T-cell (primary cell): ENCODE data around the gene EXOC4. TPM values are rescaled to one million over a fixed set of nuclear protein-coding genes. Genes with fewer than 3 reads are reported as not detected.

Experiments
- ATAC-seq, 4 experiments: fragments of 200-7000 bp in 3 of 4; fragments of 150-1000 bp in 1 of 4; cut with Tn5 transposase; replicated peaks in 1 of 4; 1 replicate in 3 of 4; 2 replicates in 1 of 4; pipeline ENCODE4 v1.10.0; 2021; ENCODE audit warnings: moderate library complexity in 3 of 4, mild to moderate bottlenecking in 2 of 4, moderate number of reproducible peaks in 1 of 4
- CTCF ChIA-PET, 2 donors: fragments of 300-600 bp; sonication (Branson Sonifier 250); formaldehyde crosslinking; loops; one replicate each; lab custom pipeline; 2022; ENCODE audit warnings: antibody characterized with exemption in 2 of 2; lab: Charles Lee
- POLR2A ChIA-PET, 2 donors: fragments of 300-600 bp; sonication (Branson Sonifier 250); formaldehyde crosslinking; loops; one replicate each; lab custom pipeline; 2022; ENCODE audit warnings: antibody characterized with exemption in 2 of 2; lab: Charles Lee
- DNase-seq, 35 experiments: peaks; one replicate each; pipeline versions ENCODE4 v3.0.0 to v3.0.0-alpha.2; 2013 to 2023
- H3K27ac ChIP-seq: one replicate; pipeline ENCODE4 v1.5.1; 2013; ENCODE audit warnings: low read length
- H3K27me3 ChIP-seq, 2 experiments: replicated peaks in 1 of 2; 1 replicate in 1 of 2; 2 replicates in 1 of 2; pipeline versions ENCODE4 v1.6.1 to v1.7.0; 2013; ENCODE audit warnings: low read length in 1 of 2, mixed read lengths in 1 of 2; ENCODE audit not compliant: control insufficient read depth in 2 of 2, insufficient read depth in 2 of 2; ENCODE audit errors: extremely low read depth in 1 of 2
- H3K36me3 ChIP-seq, 2 donors: 1 replicate in 1 of 2; 2 replicates in 1 of 2; pipeline versions ENCODE4 v1.6.1 to v1.7.0; 2013; ENCODE audit warnings: low read length in 1 of 2; ENCODE audit not compliant: control insufficient read depth in 2 of 2, insufficient read depth in 1 of 2; ENCODE audit errors: extremely low read depth in 1 of 2
- H3K4me1 ChIP-seq, 2 experiments: 1 replicate in 1 of 2; 2 replicates in 1 of 2; pipeline versions ENCODE4 v1.6.1 to v1.7.0; 2013; ENCODE audit warnings: low read length in 2 of 2, mixed read lengths in 1 of 2; ENCODE audit not compliant: insufficient read depth in 2 of 2, control insufficient read depth in 1 of 2; ENCODE audit errors: extremely low read depth in 1 of 2
- H3K4me3 ChIP-seq, 2 donors: 1 replicate in 1 of 2; 2 replicates in 1 of 2; pipeline versions ENCODE4 v1.5.1 to v1.7.0; 2013; ENCODE audit warnings: mild to moderate bottlenecking in 2 of 2, low read length in 1 of 2, moderate library complexity in 1 of 2; ENCODE audit not compliant: control insufficient read depth in 1 of 2; ENCODE audit errors: extremely low read depth in 1 of 2
- H3K9me3 ChIP-seq: 2 replicates; pipeline ENCODE4 v1.7.0; 2013
- H3K27ac Mint-ChIP-seq, 2 donors: one replicate each; pipeline ENCODE4 v1.8.0; 2020 to 2021; ENCODE audit warnings: mild to moderate bottlenecking in 2 of 2, mixed read lengths in 2 of 2
- H3K27me3 Mint-ChIP-seq, 2 donors: one replicate each; pipeline ENCODE4 v1.8.0; 2021 to 2022; ENCODE audit warnings: mixed read lengths in 2 of 2
- H3K36me3 Mint-ChIP-seq: one replicate; pipeline ENCODE4 v1.8.0; 2021; ENCODE audit warnings: mixed read lengths
- H3K4me1 Mint-ChIP-seq, 3 donors: one replicate each; pipeline ENCODE4 v1.8.0; 2020 to 2022; ENCODE audit warnings: mixed read lengths in 3 of 3, mild to moderate bottlenecking in 1 of 3
- H3K4me3 Mint-ChIP-seq, 3 donors: one replicate each; pipeline ENCODE4 v1.8.0; 2020 to 2022; ENCODE audit warnings: mild to moderate bottlenecking in 3 of 3, mixed read lengths in 3 of 3, moderate library complexity in 3 of 3
- H3K9me3 Mint-ChIP-seq, 3 donors: one replicate each; pipeline ENCODE4 v1.8.0; 2020 to 2022; ENCODE audit warnings: mixed read lengths in 3 of 3
- WGBS: methylation state at CpG from one replicate; pipeline ENCODE4 v1.1.5; 2013; ENCODE audit warnings: missing lambda C conversion rate; ENCODE audit not compliant: insufficient coverage; 5-methylcytosine and 5-hydroxymethylcytosine counted together
- total RNA-seq, 35 experiments: library from RNA in 6 of 35; stranded (reverse) in 6 of 35; fragments of 120-200 nt in 1 of 35; gene quantifications; one replicate each; pipeline versions ENCODE4 v1.2.1 to v1.2.4 and lab custom pipeline; 2013 to 2026

EXOC4 gene
- total RNA-seq, 5 donors from 2014 or later (not counting 1 experiment from before 2014, with no cell fraction given) = 58.2 to 108 (median 64.8) TPM

GRCh38 chr7:133613250-133613790, 360.4 kb downstream of the EXOC4 start:
- H3K27me3 ChIP-seq = no peaks in the 10 kb centered on the region
- Mint-ChIP-seq H3K9me3 (no peaks in the 10 kb centered on the region), H3K4me3 (no peak overlapping the region), H3K27ac (no peak overlapping the region), H3K4me1 (no peaks in the 10 kb centered on the region), H3K36me3 (peaks cover 30% of the 10 kb centered on the region), H3K27me3 (no peaks in the 10 kb centered on the region)
- no peaks in the 10 kb centered on the region for H3K9me3 ChIP-seq
- DNase-seq (no peak), ATAC-seq (no peak)
- H3K36me3 ChIP-seq = no peaks in the 10 kb centered on the region
- 100% methylated on average over 2 of the region's 8 CpGs for WGBS
- ChIA-PET CTCF (no interaction called here), POLR2A (no interaction called here)
- H3K4me1 ChIP-seq = no peaks in the 10 kb centered on the region
- H3K4me3 ChIP-seq = no peak overlapping the region
- H3K27ac ChIP-seq = no peak overlapping the region

GRCh38 chr7:133614251-133614650, 361.4 kb downstream of the EXOC4 start:
- Histone ChIP-seq H3K27me3 (no peaks in the 10 kb centered on the region), H3K36me3 (no peaks in the 10 kb centered on the region), H3K9me3 (no peaks in the 10 kb centered on the region), H3K27ac (no peak overlapping the region), H3K4me3 (no peak overlapping the region), H3K4me1 (no peaks in the 10 kb centered on the region)
- H3K27me3 Mint-ChIP-seq = no peaks in the 10 kb centered on the region
- H3K36me3 Mint-ChIP-seq = peaks cover 36% of the 10 kb centered on the region
- H3K4me1 Mint-ChIP-seq = no peaks in the 10 kb centered on the region
- WGBS = no CpG with 5 or more reads among the region's 2 CpGs
- DNase-seq = no peak
- no peak overlapping the region for H3K4me3 Mint-ChIP-seq
- ChIA-PET POLR2A (no interaction called here), CTCF (no interaction called here)
- no peaks in the 10 kb centered on the region for H3K9me3 Mint-ChIP-seq
- ATAC-seq = no peak
- H3K27ac Mint-ChIP-seq = no peak overlapping the region

- Histone ChIP-seq H3K27ac (no peak overlapping the region), H3K9me3 (no peaks in the 10 kb centered on the region), H3K4me1 (no peaks in the 10 kb centered on the region), H3K36me3 (no peaks in the 10 kb centered on the region), H3K27me3 (no peaks in the 10 kb centered on the region), H3K4me3 (no peak overlapping the region)
- H3K36me3 Mint-ChIP-seq = peaks cover 39% of the 10 kb centered on the region
- ChIA-PET CTCF (interaction anchor here in 1 of 2 donors (0.6 kb wide), 1 partner anchor 357 kb away, joined by 3 read pairs; no protein-coding TSS in a partner anchor), POLR2A (no interaction called here)
- DNase-seq = no peak
- WGBS = 90% methylated on average over 3 of the region's 4 CpGs
- no peak overlapping the region for H3K4me3 Mint-ChIP-seq
- no peaks in the 10 kb centered on the region for H3K4me1 Mint-ChIP-seq
- H3K27ac Mint-ChIP-seq = no peak overlapping the region
- H3K9me3 Mint-ChIP-seq = peaks cover 0 to 2% (median 0%) of the 10 kb centered on the region in 3 donors
- ATAC-seq = no peak
- no peaks in the 10 kb centered on the region for H3K27me3 Mint-ChIP-seq
Measured at GRCh38 chr7:133618970-133619369, 366.1 kb downstream of the EXOC4 start.

GRCh38 chr7:133619491-133619890, 366.6 kb downstream of the EXOC4 start:
- POLR2A ChIA-PET = no interaction called here
- H3K36me3 ChIP-seq = no peaks in the 10 kb centered on the region
- no peak for ATAC-seq
- WGBS = 93% methylated on average over 2 of the region's 2 CpGs
- no peaks in the 10 kb centered on the region for H3K27me3 Mint-ChIP-seq
- no peak overlapping the region for H3K4me3 ChIP-seq
- peaks cover 0 to 2% (median 0%) of the 10 kb centered on the region in 3 donors for H3K9me3 Mint-ChIP-seq
- no peak overlapping the region for H3K4me3 Mint-ChIP-seq
- no peak overlapping the region for H3K27ac ChIP-seq
- H3K36me3 Mint-ChIP-seq = peaks cover 38% of the 10 kb centered on the region
- CTCF ChIA-PET = no interaction called here
- H3K27ac Mint-ChIP-seq = no peak overlapping the region
- H3K4me1 Mint-ChIP-seq = no peaks in the 10 kb centered on the region
- H3K27me3 ChIP-seq = no peaks in the 10 kb centered on the region
- DNase-seq = no peak
- no peaks in the 10 kb centered on the region for H3K9me3 ChIP-seq
- no peaks in the 10 kb centered on the region for H3K4me1 ChIP-seq

GRCh38 chr7:133623721-133624120, 370.8 kb downstream of the EXOC4 start:
- no peaks in the 10 kb centered on the region for H3K9me3 ChIP-seq
- DNase-seq (no peak), ATAC-seq (no peak)
- no peak overlapping the region for H3K4me3 Mint-ChIP-seq
- ChIA-PET POLR2A (no interaction called here), CTCF (no interaction called here)
- no CpG with 5 or more reads among the region's 1 CpG for WGBS
- H3K36me3 ChIP-seq = no peaks in the 10 kb centered on the region
- peaks cover 49% of the 10 kb centered on the region for H3K36me3 Mint-ChIP-seq
- H3K27ac Mint-ChIP-seq = no peak overlapping the region
- H3K4me1 Mint-ChIP-seq = no peaks in the 10 kb centered on the region
- H3K4me3 ChIP-seq = no peak overlapping the region
- peaks cover 0 to 2% (median 0%) of the 10 kb centered on the region in 3 donors for H3K9me3 Mint-ChIP-seq
- no peaks in the 10 kb centered on the region for H3K4me1 ChIP-seq
- H3K27me3 Mint-ChIP-seq = no peaks in the 10 kb centered on the region
- no peaks in the 10 kb centered on the region for H3K27me3 ChIP-seq
- H3K27ac ChIP-seq = no peak overlapping the region

- Histone ChIP-seq H3K36me3 (peaks cover 0 to 2% of the 10 kb centered on the region in 2 donors), H3K4me1 (no peaks in the 10 kb centered on the region), H3K27ac (no peak overlapping the region), H3K27me3 (no peaks in the 10 kb centered on the region), H3K4me3 (no peak overlapping the region), H3K9me3 (no peaks in the 10 kb centered on the region)
- H3K4me3 Mint-ChIP-seq = no peak overlapping the region
- no peak for ATAC-seq
- H3K9me3 Mint-ChIP-seq = peaks cover 0 to 2% (median 0%) of the 10 kb centered on the region in 3 donors
- no peak for DNase-seq
- H3K27me3 Mint-ChIP-seq = no peaks in the 10 kb centered on the region
- H3K4me1 Mint-ChIP-seq = no peaks in the 10 kb centered on the region
- ChIA-PET POLR2A (no interaction called here), CTCF (no interaction called here)
- H3K27ac Mint-ChIP-seq = no peak overlapping the region
- WGBS = no CpG with 5 or more reads among the region's 3 CpGs
- H3K36me3 Mint-ChIP-seq = peaks cover 53% of the 10 kb centered on the region
Measured at GRCh38 chr7:133625046-133625445, 372.2 kb downstream of the EXOC4 start.

GRCh38 chr7:133629701-133630100, 376.8 kb downstream of the EXOC4 start:
- H3K4me1 Mint-ChIP-seq = no peaks in the 10 kb centered on the region
- H3K36me3 Mint-ChIP-seq = peaks cover 68% of the 10 kb centered on the region
- H3K4me1 ChIP-seq = no peaks in the 10 kb centered on the region
- H3K27me3 ChIP-seq = no peaks in the 10 kb centered on the region
- ATAC-seq (no peak), DNase-seq (no peak)
- no peaks in the 10 kb centered on the region for H3K9me3 ChIP-seq
- no peak overlapping the region for H3K27ac Mint-ChIP-seq
- WGBS = no CpG with 5 or more reads among the region's 5 CpGs
- no peak overlapping the region for H3K4me3 ChIP-seq
- peaks cover 0 to 12% of the 10 kb centered on the region in 2 donors for H3K36me3 ChIP-seq
- H3K4me3 Mint-ChIP-seq = no peak overlapping the region
- no peaks in the 10 kb centered on the region for H3K27me3 Mint-ChIP-seq
- ChIA-PET POLR2A (no interaction called here), CTCF (no interaction called here)
- peaks cover 4 to 10% (median 5%) of the 10 kb centered on the region in 3 donors for H3K9me3 Mint-ChIP-seq
- H3K27ac ChIP-seq = no peak overlapping the region
